K562 (cell line): ENCODE results near the gene PRPF8. TPM values are rescaled to one million over a fixed set of nuclear protein-coding genes. Genes with fewer than 3 reads are reported as not detected.
A peak's percentile ranks its signal among the peaks of the same experiment; 100 is the strongest.

Source experiments
- ATAC-seq: fragments of 200-7000 bp; cut with Tn5 transposase; 3 replicates; pipeline ENCODE4 v1.9.1; 2020; ENCODE audit warnings: moderate library complexity
- BruUV-seq: library from RNA; stranded (reverse); fragments of 400-500 nt; replicated peaks from 2 replicates; lab custom pipeline; 2021; lab: Mats Ljungman, UMichigan
- CTCF ChIA-PET: fragments of 300-600 bp; formaldehyde crosslinking; extraction: SDS; loops from one replicate; lab custom pipeline; 2021; ENCODE audit warnings: low intra/inter-chr PET ratio; lab: Yijun Ruan, JAX
- POLR2A ChIA-PET: fragments of 300-600, 350-650 bp; sonication (Branson Sonifier 250); formaldehyde crosslinking; extraction: SDS; loops from one replicate; lab custom pipeline; 2021; ENCODE audit warnings: antibody characterized with exemption, inconsistent platforms; lab: Yijun Ruan, JAX
- DNase-seq, 4 experiments: peaks; one replicate each; pipeline versions ENCODE4 v3.0.0 to v3.0.0-alpha.2; 2011 to 2018; ENCODE audit warnings: low spot score in 3 of 4, mixed read lengths in 3 of 4; ENCODE audit errors: extremely low read depth in 1 of 4
- FAIRE-seq: peaks from 2 replicates; lab custom pipeline; 2011; peaks lifted over from hg19 to GRCh38; lab: Jason Lieb, UNC
- H2AFZ ChIP-seq: 2 replicates; pipeline ENCODE4 v1.6.0; 2011; ENCODE audit warnings: low read depth, low read length, control low read depth, inconsistent platforms
- H3K27ac ChIP-seq: fragments of 200-600 bp; 3 replicates; pipeline ENCODE4 v1.8.0; 2011; ENCODE audit warnings: low read depth, mild to moderate bottlenecking, control low read depth, inconsistent platforms, low read length, moderate library complexity, mixed read lengths; ENCODE audit errors: extremely low read depth
- H3K27me3 ChIP-seq, 2 experiments: fragments of 300-600 bp in 1 of 2; 2 replicates in 1 of 2; 3 replicates in 1 of 2; pipeline versions ENCODE4 v1.6.0 to v1.8.0; 2011; ENCODE audit warnings: inconsistent platforms in 2 of 2, low read length in 2 of 2, mild to moderate bottlenecking in 1 of 2, mixed read lengths in 1 of 2, moderate library complexity in 1 of 2; ENCODE audit not compliant: control insufficient read depth in 2 of 2, insufficient read depth in 2 of 2
- H3K36me3 ChIP-seq: fragments of 300-600 bp; 3 replicates; pipeline ENCODE4 v1.8.0; 2011; ENCODE audit warnings: mild to moderate bottlenecking, low read length, inconsistent platforms; ENCODE audit not compliant: control insufficient read depth, insufficient read depth
- H3K4me1 ChIP-seq, 2 experiments: fragments of 200-600 bp in 1 of 2; replicated peaks in 1 of 2; 2 replicates in 1 of 2; 3 replicates in 1 of 2; pipeline versions ENCODE4 v1.5.1 to v1.8.0; 2011; ENCODE audit warnings: inconsistent platforms in 2 of 2, low read length in 2 of 2, mild to moderate bottlenecking in 1 of 2, mixed read lengths in 1 of 2, moderate library complexity in 1 of 2; ENCODE audit not compliant: control insufficient read depth in 2 of 2, insufficient read depth in 2 of 2
- H3K4me2 ChIP-seq: 2 replicates; pipeline ENCODE4 v1.6.1; 2011; ENCODE audit warnings: low read length, control low read depth, inconsistent platforms, mixed read lengths; ENCODE audit not compliant: insufficient read depth
- H3K4me3 ChIP-seq: fragments of 200-600 bp; sonication (generic), shearing (Covaris generic); 2 replicates; pipeline ENCODE4 v1.5.1; 2016; ENCODE audit warnings: control low read depth, inconsistent platforms
- H3K79me2 ChIP-seq: fragments of 200-600 bp; 3 replicates; pipeline ENCODE4 v1.8.0; 2011; ENCODE audit warnings: low read length, inconsistent platforms; ENCODE audit not compliant: control insufficient read depth, insufficient read depth
- H3K9ac ChIP-seq, 2 experiments: 2 replicates each; pipeline versions ENCODE4 v1.6.0 to v1.6.1; 2011; ENCODE audit warnings: low read depth in 2 of 2, low read length in 2 of 2, control low read depth in 1 of 2, inconsistent platforms in 1 of 2, mild to moderate bottlenecking in 1 of 2, mixed read lengths in 1 of 2; ENCODE audit not compliant: insufficient read depth in 1 of 2
- H3K9me1 ChIP-seq: one replicate; pipeline ENCODE4 v1.6.0; 2011; ENCODE audit warnings: inconsistent platforms, mild to moderate bottlenecking, low read length, moderate library complexity; ENCODE audit not compliant: control insufficient read depth, insufficient read depth
- H3K9me3 ChIP-seq: replicated peaks from 2 replicates; pipeline ENCODE4 v1.5.1; 2011; ENCODE audit warnings: low read depth, low read length, inconsistent platforms; ENCODE audit not compliant: control insufficient read depth, insufficient read depth
- H4K20me1 ChIP-seq: replicated peaks from 2 replicates; pipeline ENCODE4 v1.6.1; 2011; ENCODE audit warnings: low read length, inconsistent platforms, mixed read lengths; ENCODE audit not compliant: control insufficient read depth, insufficient read depth
- CBX8 ChIP-seq: fragments of 200-600 bp; sonication (generic); IDR thresholded peaks from 2 replicates; pipeline ENCODE4 v1.6.1; 2012; ENCODE audit warnings: borderline replicate concordance, mixed run types, low read depth, mild to moderate bottlenecking, moderate library complexity, mixed read lengths, low read length, control low read depth, inconsistent platforms; ENCODE audit not compliant: poor library complexity, severe bottlenecking; ENCODE audit errors: extremely low read depth
- CHD1 ChIP-seq: fragments of 200-600 bp; sonication (generic); IDR thresholded peaks from one replicate; pipeline ENCODE4 v1.6.1; 2012; ENCODE audit warnings: mild to moderate bottlenecking, moderate library complexity, low read length, inconsistent platforms
- FIP1L1 ChIP-seq: fragments of 200-400 bp; formaldehyde crosslinking; IDR thresholded peaks from 2 replicates; pipeline ENCODE4 v1.6.1; 2018; ENCODE audit warnings: mild to moderate bottlenecking, low read depth, low read length; ENCODE audit not compliant: poor library complexity, severe bottlenecking
- FOSL1 ChIP-seq: fragments of 200-800 bp; sonication (Bioruptor generic); conservative IDR thresholded peaks from 2 replicates; pipeline ENCODE4 v1.6.1; 2016; ENCODE audit warnings: missing genetic modification characterization, missing compliant biosample characterization
- HEY1 ChIP-seq: fragments of 250-450 bp; sonication (Bioruptor Pico); IDR thresholded peaks from 2 replicates; pipeline ENCODE4 v1.5.0; 2020; ENCODE audit warnings: mild to moderate bottlenecking, moderate library complexity, borderline replicate concordance
- HIVEP1 ChIP-seq: fragments of 250-450 bp; sonication (Bioruptor Pico); IDR thresholded peaks from 2 replicates; pipeline ENCODE4 v1.4.0; 2020; ENCODE audit warnings: mild to moderate bottlenecking
- KDM2B ChIP-seq: fragments of 250-450 bp; sonication (Bioruptor Pico); IDR thresholded peaks from 2 replicates; pipeline ENCODE4 v1.8.0; 2021; ENCODE audit warnings: mild to moderate bottlenecking, moderate library complexity
- RBFOX2 ChIP-seq: fragments of 200-400 bp; formaldehyde crosslinking; IDR thresholded peaks from 2 replicates; pipeline ENCODE4 v1.6.1; 2017; ENCODE audit warnings: low read depth, mild to moderate bottlenecking, low read length, moderate library complexity
- RBM22 ChIP-seq: fragments of 200-400 bp; formaldehyde crosslinking; IDR thresholded peaks from 2 replicates; pipeline ENCODE4 v1.6.1; 2018; ENCODE audit warnings: low read length, low read depth; ENCODE audit not compliant: poor library complexity, severe bottlenecking
- RHOXF2B ChIP-seq: fragments of 250-450 bp; sonication (Bioruptor Pico); conservative IDR thresholded peaks from 2 replicates; pipeline ENCODE4 v1.5.1; 2021
- SMARCE1 ChIP-seq: fragments of 450-650 bp; IDR thresholded peaks from 2 replicates; pipeline ENCODE4 v1.7.1; 2016; ENCODE audit warnings: mild to moderate bottlenecking
- THAP12 ChIP-seq: fragments of 250-450 bp; sonication (Bioruptor Pico); IDR thresholded peaks from 2 replicates; pipeline ENCODE4 v1.9.0; 2021; ENCODE audit warnings: mild to moderate bottlenecking, inconsistent platforms
- ZFP1 ChIP-seq: fragments of 450-650 bp; formaldehyde crosslinking; IDR thresholded peaks from 2 replicates; pipeline ENCODE4 v1.4.0; 2020; ENCODE audit warnings: mild to moderate bottlenecking, mixed read lengths
- ZNF175 ChIP-seq: fragments of 200-800 bp; sonication (Bioruptor generic); IDR thresholded peaks from 2 replicates; pipeline ENCODE4 v1.6.1; 2016; ENCODE audit warnings: low read depth, mild to moderate bottlenecking, missing genetic modification characterization, missing compliant biosample characterization
- ZNF507 ChIP-seq: conservative IDR thresholded peaks from 2 replicates; pipeline ENCODE4 v1.6.1; 2017; ENCODE audit warnings: missing genetic modification characterization, missing compliant biosample characterization
- ZNF740 ChIP-seq, 3 experiments: fragments of 200-800 bp in 1 of 3; sonication (Bioruptor generic) in 1 of 3; sonication (generic) in 1 of 3; formaldehyde crosslinking in 1 of 3; IDR thresholded peaks; 2 replicates each; pipeline versions ENCODE4 v1.6.1 to v1.8.0; 2016 to 2022; ENCODE audit warnings: mild to moderate bottlenecking in 2 of 3, missing compliant biosample characterization in 2 of 3, missing genetic modification characterization in 2 of 3, missing genetic modification reagents in 1 of 3
- ZZZ3 ChIP-seq: fragments of 450-650 bp; IDR thresholded peaks from 2 replicates; pipeline ENCODE4 v1.6.1; 2016; ENCODE audit warnings: antibody characterized with exemption, mild to moderate bottlenecking, moderate library complexity
- WGBS: fragments of 100-300 bp; shearing (Covaris generic); methylation state at CpG from one replicate; pipeline ENCODE4 v1.1.6; 2016; ENCODE audit warnings: low coverage, mixed read lengths; ENCODE audit not compliant: insufficient coverage; ENCODE audit errors: missing lambda C conversion rate; 5-methylcytosine and 5-hydroxymethylcytosine counted together
- in situ Hi-C: fragments of 300-500 bp; cut with MboI; formaldehyde crosslinking; loops from 4 replicates; pipeline ENCODE4 v1.15.0; 2018; ENCODE audit warnings: inconsistent platforms, mixed read lengths
- intact Hi-C: fragments of 100-400 bp; cut with micrococcal nuclease; formaldehyde crosslinking; loops from 2 replicates; pipeline ENCODE4 v1.14.2; 2022
- polyA plus RNA-seq, 8 experiments: library from polyadenylated mRNA; depleted of rRNA in 4 of 8; stranded (reverse) in 5 of 8; unstranded in 3 of 8; fragments of >200 nt; fragmentation: Nextera tagmentation in 2 of 8; fragmentation: Illumina TruSeq in 1 of 8; extraction: Ambion mirVana in 2 of 8; extraction: Trizol in 1 of 8; gene quantifications; 2 replicates each; pipeline versions ENCODE4 v1.2.1 to v1.2.3, GENCODE V29; 2011 to 2014; ENCODE audit warnings: inconsistent platforms in 1 of 8, missing spikeins in 1 of 8
- total RNA-seq, 7 experiments: library from RNA; depleted of rRNA in 6 of 7; stranded (reverse); fragments of >200 nt in 6 of 7; fragmentation: Illumina TruSeq in 2 of 7; extraction: Trizol in 2 of 7; gene quantifications; 2 replicates each; pipeline versions ENCODE4 v1.2.1 to v1.2.3, GENCODE V29; 2011 to 2021; ENCODE audit warnings: low replicate concordance in 1 of 7

The PRPF8 gene
- total and polyA plus RNA-seq, 9 of the 15 experiments (the other 6 are each of a cell fraction or from before 2014, with no cell fraction given), result 64.3 to 294 (median 85.9) TPM

GRCh38 chr17:1648173-1648962 is 36.3 kb downstream of the PRPF8 start:
- Histone ChIP-seq H3K4me2 (peak overlapping the region; percentile 84), H2AFZ (peak overlapping the region; percentile 74), H3K9me1 (no peaks in the 10 kb centered on the region), H4K20me1 (0 out of 2 replicates have a peak, but pooled peaks cover 2% of the 10 kb centered on the region), H3K27ac (peak overlapping the region; percentile 74), H3K79me2 (peaks cover 12% of the 10 kb centered on the region; the same call in 2 of the 3 replicates), H3K4me1 (peaks cover 21 to 67% of the 10 kb centered on the region in 2 experiments), H3K9me3 (no peaks in the 10 kb centered on the region), H3K27me3 (no peaks in the 10 kb centered on the region), H3K9ac (peak overlapping the region; percentile 84 to 97), H3K4me3 (peak overlapping the region; percentile 55), H3K36me3 (peaks cover 53% of the 10 kb centered on the region)
- ChIA-PET POLR2A (interaction anchor here (0.8 to 2.9 kb wide), 7 partner anchors 10 to 132 kb away, joined by 3 to 15 read pairs (median 6); partner anchors contain the start of gene INPP5K), CTCF (interaction anchor here (0.6 to 1.5 kb wide), 2 partner anchors 74 to 256 kb away, joined by 6 to 8 read pairs; no protein-coding TSS in a partner anchor)
- no TSS peak for BruUV-seq
- in situ Hi-C loops, result no loop called here
- peak in 3 of 4 experiments; percentile 29 to 40 (median 32) for DNase-seq
- intact Hi-C loops, result no loop called here
- 4% methylated on average over 39 of the region's 54 CpGs for WGBS
- peak; percentile 73 for ATAC-seq
- FAIRE-seq, result peak; percentile 32
- TF ChIP-seq RHOXF2B (CRISPR knock-in tag), result no peak
- peak; percentile 42 for TF ChIP-seq CHD1
- TF ChIP-seq SMARCE1, result no peak
- no peak; the same call in 1 of the 2 replicates for TF ChIP-seq THAP12 (CRISPR knock-in tag)
- TF ChIP-seq RBFOX2, result no peak
- TF ChIP-seq KDM2B (CRISPR knock-in tag), result peak; percentile 81; the same call in 1 of the 2 replicates
- TF ChIP-seq HEY1 (CRISPR knock-in tag), result no peak
- no peak for TF ChIP-seq FOSL1 (tag)
- no peak for TF ChIP-seq ZNF740 (CRISPR knock-in tag; IDR thresholded peaks at IDR 0.05)
- TF ChIP-seq ZNF740 (tag; IDR thresholded peaks at IDR 0.05), result no peak
- TF ChIP-seq ZNF175 (CRISPR knock-in tag), result no peak
- TF ChIP-seq HIVEP1 (CRISPR knock-in tag), result no peak
- no peak for TF ChIP-seq CBX8
- TF ChIP-seq ZNF507 (tag), result no peak
- peak; percentile 53 for TF ChIP-seq FIP1L1
- TF ChIP-seq RBM22, result peak; percentile 40
- TF ChIP-seq ZZZ3, result no peak
- TF ChIP-seq ZFP1 (CRISPR knock-in tag), result no peak
